HG03066 (cell line): Measurements from ENCODE around the gene PTH2.

Experiments
- ATAC-seq: cut with Tn5 transposase; IDR thresholded peaks from one replicate; pipeline ENCODE4 v1.9.1; 2021; ENCODE audit warnings: low read depth; ENCODE audit not compliant: unreplicated experiment

Gene PTH2

GRCh38 chr19:49432141-49433073 lies 9.2 kb upstream of the PTH2 start:
- no peak for ATAC-seq

- no peak for ATAC-seq
Measured at GRCh38 chr19:49431330-49431749, 8.1 kb upstream of the PTH2 start.

- ATAC-seq: no peak
Measured at GRCh38 chr19:49430678-49431329, 7.6 kb upstream of the PTH2 start.

GRCh38 chr19:49430172-49430677 lies 7.0 kb upstream of the PTH2 start:
- ATAC-seq: no peak

GRCh38 chr19:49428547-49429451 lies 5.6 kb upstream of the PTH2 start:
- ATAC-seq: no peak

GRCh38 chr19:49427855-49428546 lies 4.8 kb upstream of the PTH2 start:
- no peak for ATAC-seq

- no peak for ATAC-seq
Measured at GRCh38 chr19:49427339-49427738, 4.1 kb upstream of the PTH2 start.

- ATAC-seq: no peak
Measured at GRCh38 chr19:49425922-49426592, 2.8 kb upstream of the PTH2 start.

- no peak for ATAC-seq
Measured at GRCh38 chr19:49425178-49425577, 1.9 kb upstream of the PTH2 start, which contains the start of gene GFY. TSS of gene GFY (plus strand) at chr19:49425388. CDS start at chr19:49426431, 1,043 bp downstream.

GRCh38 chr19:49423985-49424303 lies 703 bp upstream of the PTH2 start:
- no peak for ATAC-seq

- ATAC-seq: no peak
Measured at GRCh38 chr19:49422407-49423070, 702 bp downstream of the PTH2 start.

- ATAC-seq: no peak
Measured at GRCh38 chr19:49421878-49422202, 1.4 kb downstream of the PTH2 start.

GRCh38 chr19:49421039-49421877 lies 2.0 kb downstream of the PTH2 start:
- ATAC-seq: no peak

GRCh38 chr19:49420227-49420626 lies 3.0 kb downstream of the PTH2 start:
- ATAC-seq: no peak

GRCh38 chr19:49419173-49419572 lies 4.1 kb downstream of the PTH2 start:
- ATAC-seq: no peak

GRCh38 chr19:49418511-49418910 lies 4.7 kb downstream of the PTH2 start:
- ATAC-seq: no peak

GRCh38 chr19:49417088-49417487 lies 6.2 kb downstream of the PTH2 start:
- no peak for ATAC-seq

- ATAC-seq: no peak
Measured at GRCh38 chr19:49415810-49416200, 7.4 kb downstream of the PTH2 start.
